GM23338 (cell line): ENCODE data around the gene PROB1. TPM values are rescaled to one million over a fixed set of nuclear protein-coding genes. Genes with fewer than 3 reads are reported as not detected.
"Not testable (repeated sequence)": the region's sequence is repeated elsewhere in the genome, so short reads cannot be mapped to it uniquely, and the experiment has no call there.

Experiments
- ATAC-seq: fragments of 200-7000 bp; cut with Tn5 transposase; 3 replicates; pipeline ENCODE4 v1.9.1; 2020
- DNase-seq: peaks from one replicate; pipeline ENCODE4 v3.0.0-alpha.2; 2015; ENCODE audit warnings: low spot score
- H2AFZ ChIP-seq: fragments of 200-600 bp; sonication (generic); 2 replicates; pipeline ENCODE4 v1.8.0; 2016; ENCODE audit warnings: antibody characterized with exemption, mild to moderate bottlenecking, moderate library complexity
- H3F3A ChIP-seq: fragments of 200-600 bp; sonication (generic); replicated peaks from 2 replicates; pipeline ENCODE4 v1.8.0; 2017; ENCODE audit warnings: antibody characterized with exemption, mixed run types, low read depth
- H3K27ac ChIP-seq: fragments of 200-600 bp; sonication (generic); 2 replicates; pipeline ENCODE4 v1.6.1; 2016; ENCODE audit warnings: low read depth
- H3K27me3 ChIP-seq: fragments of 200-600 bp; sonication (generic); 2 replicates; pipeline ENCODE4 v1.8.0; 2016; ENCODE audit warnings: mild to moderate bottlenecking, mixed run types, moderate library complexity; ENCODE audit not compliant: insufficient read depth
- H3K36me3 ChIP-seq: fragments of 200-600 bp; sonication (generic); 2 replicates; pipeline ENCODE4 v1.8.0; 2016; ENCODE audit warnings: mild to moderate bottlenecking; ENCODE audit not compliant: insufficient read depth
- H3K4me1 ChIP-seq: fragments of 200-600 bp; sonication (generic); 2 replicates; pipeline ENCODE4 v1.8.0; 2016; ENCODE audit warnings: mild to moderate bottlenecking, moderate library complexity; ENCODE audit not compliant: insufficient read depth
- H3K4me2 ChIP-seq: fragments of 200-600 bp; sonication (generic); 2 replicates; pipeline ENCODE4 v1.7.1; 2017; ENCODE audit warnings: mixed run types
- H3K4me3 ChIP-seq: fragments of 200-600 bp; sonication (generic); 2 replicates; pipeline ENCODE4 v1.6.1; 2016; ENCODE audit warnings: mixed run types
- H3K79me2 ChIP-seq: fragments of 200-600 bp; sonication (generic); replicated peaks from 2 replicates; pipeline ENCODE4 v1.8.0; 2017; ENCODE audit warnings: mild to moderate bottlenecking; ENCODE audit not compliant: insufficient read depth
- H3K9me2 ChIP-seq: fragments of 200-600 bp; sonication (generic); 2 replicates; pipeline ENCODE4 v1.8.0; 2017; ENCODE audit not compliant: insufficient read depth
- H4K20me1 ChIP-seq: fragments of 200-600 bp; sonication (generic); replicated peaks from 2 replicates; pipeline ENCODE4 v1.8.0; 2017; ENCODE audit warnings: mild to moderate bottlenecking; ENCODE audit not compliant: insufficient read depth
- H3K27ac Mint-ChIP-seq: 2 replicates; pipeline ENCODE4 v1.8.0; 2020; ENCODE audit warnings: inconsistent platforms, mild to moderate bottlenecking, moderate library complexity, mixed read lengths
- H3K27me3 Mint-ChIP-seq: 3 replicates; pipeline ENCODE4 v1.8.0; 2022; ENCODE audit warnings: low read depth, mild to moderate bottlenecking, moderate library complexity, mixed read lengths, inconsistent platforms; ENCODE audit not compliant: insufficient read depth, poor library complexity
- H3K36me3 Mint-ChIP-seq: 3 replicates; pipeline ENCODE4 v1.8.0; 2021; ENCODE audit warnings: low read depth, mild to moderate bottlenecking, inconsistent platforms, moderate library complexity, mixed read lengths
- H3K4me1 Mint-ChIP-seq: 3 replicates; pipeline ENCODE4 v1.8.0; 2020; ENCODE audit warnings: mild to moderate bottlenecking, inconsistent platforms, mixed read lengths
- H3K4me3 Mint-ChIP-seq: 3 replicates; pipeline ENCODE4 v1.8.0; 2021; ENCODE audit warnings: moderate library complexity, mild to moderate bottlenecking, inconsistent platforms, mixed read lengths
- H3K9me3 Mint-ChIP-seq: 3 replicates; pipeline ENCODE4 v1.8.0; 2020; ENCODE audit warnings: moderate library complexity, mild to moderate bottlenecking, inconsistent platforms, mixed read lengths
- CREB1 ChIP-seq: fragments of 250-450 bp; sonication (Bioruptor Pico); IDR thresholded peaks from 2 replicates; pipeline ENCODE4 v1.5.0; 2020; ENCODE audit warnings: low read depth, mild to moderate bottlenecking, moderate library complexity
- ETS1 ChIP-seq: IDR thresholded peaks from 2 replicates; pipeline ENCODE4 v1.6.1; 2016; ENCODE audit warnings: antibody characterized with exemption
- EZH2phosphoT487 ChIP-seq: fragments of 200-600 bp; sonication (generic); IDR thresholded peaks from one replicate; pipeline ENCODE4 v1.8.1; 2018; ENCODE audit warnings: antibody characterized with exemption; ENCODE audit not compliant: unreplicated experiment
- POLR2AphosphoS5 ChIP-seq: IDR thresholded peaks from 2 replicates; pipeline ENCODE4 v1.6.1; 2016; ENCODE audit warnings: antibody characterized with exemption, low read depth
- STAT1 ChIP-seq: IDR thresholded peaks from one replicate; pipeline ENCODE4 v1.6.1; 2016; ENCODE audit warnings: antibody characterized with exemption; ENCODE audit not compliant: unreplicated experiment
- ZNF114 ChIP-seq: fragments of 250-450 bp; sonication (Bioruptor Pico); IDR thresholded peaks from 2 replicates; pipeline ENCODE4 v1.5.0; 2020; ENCODE audit warnings: mild to moderate bottlenecking, moderate library complexity
- ZNF331 ChIP-seq: fragments of 250-450 bp; sonication (Bioruptor Pico); IDR thresholded peaks from 2 replicates; pipeline ENCODE4 v1.5.0; 2020; ENCODE audit warnings: low read depth, mild to moderate bottlenecking, moderate library complexity
- ZNF462 ChIP-seq: fragments of 250-450 bp; sonication (Bioruptor Pico); IDR thresholded peaks from 2 replicates; pipeline ENCODE4 v1.5.0; 2020; ENCODE audit warnings: mild to moderate bottlenecking, moderate library complexity
- polyA plus RNA-seq: library from polyadenylated mRNA; unstranded; fragments of >200 nt; fragmentation: Nextera tagmentation; extraction: Ambion mirVana; gene quantifications from 2 replicates; pipeline ENCODE4 v1.2.1, GENCODE V29; 2016
- total RNA-seq: library from RNA; depleted of rRNA; stranded (reverse); fragments of >200 nt; shearing (Covaris generic); gene quantifications from 2 replicates; pipeline ENCODE4 v1.2.3, GENCODE V29; 2014

PROB1 gene
- total and polyA plus RNA-seq, 2 experiments from 2014 or later = 0.73 to 2.7 TPM

- H3K4me2 ChIP-seq = peak overlapping the region; percentile 74; the same call in 1 of the 2 replicates
- peaks cover 8% of the 10 kb centered on the region for H3K27me3 ChIP-seq
- H3K9me2 ChIP-seq = no peaks in the 10 kb centered on the region
- Mint-ChIP-seq H3K9me3 (no peaks in the 10 kb centered on the region), H3K4me1 (peaks cover 31% of the 10 kb centered on the region), H3K27me3 (peaks cover 29% of the 10 kb centered on the region), H3K4me3 (0 out of 3 replicates have a peak overlapping the region, but pooled peaks have one; percentile 41), H3K36me3 (no peaks in the 10 kb centered on the region; the same call in 2 of the 3 replicates), H3K27ac (peak overlapping the region; percentile 84)
- H3K4me1 ChIP-seq = peaks cover 16% of the 10 kb centered on the region
- no peak overlapping the region for H3K27ac ChIP-seq
- no peak overlapping the region for H3K4me3 ChIP-seq
- H3K79me2 ChIP-seq = no peaks in the 10 kb centered on the region
- no peak for DNase-seq
- H4K20me1 ChIP-seq = no peaks in the 10 kb centered on the region
- TF ChIP-seq EZH2phosphoT487 (no peak), ZNF331 (CRISPR knock-in tag) (no peak), CREB1 (CRISPR knock-in tag) (no peak), ETS1 (no peak), ZNF114 (CRISPR knock-in tag) (no peak), ZNF462 (CRISPR knock-in tag) (no peak), POLR2AphosphoS5 (no peak), STAT1 (no peak)
- H3F3A ChIP-seq = 0 out of 2 replicates have a peak, but pooled peaks cover 4% of the 10 kb centered on the region
- H2AFZ ChIP-seq = peak overlapping the region; percentile 89
- ATAC-seq = no peak
- no peaks in the 10 kb centered on the region for H3K36me3 ChIP-seq
These were observed 7.2 kb downstream of the PROB1 start for GRCh38 chr5:139387611-139388197.

DNA sequence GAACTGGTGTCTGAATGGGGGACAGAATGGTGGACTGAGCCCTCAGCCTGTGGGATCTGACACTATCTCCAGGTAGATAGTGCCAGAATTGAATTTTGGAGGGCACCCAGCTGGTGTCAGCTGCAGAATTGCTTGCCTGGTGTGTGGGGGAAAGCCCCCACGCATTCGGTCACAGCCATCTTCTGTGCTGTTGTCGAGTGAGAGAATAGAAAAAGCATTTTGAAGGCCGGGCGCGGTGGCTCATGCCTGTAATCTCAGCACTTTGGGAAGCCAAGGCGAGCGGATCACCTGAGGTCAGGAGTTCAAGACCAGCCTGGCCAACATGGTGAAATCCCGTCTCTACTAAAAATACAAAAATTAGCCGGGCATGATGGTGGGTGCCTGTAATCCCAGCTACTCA lies 7.9 kb downstream of the PROB1 start:
- not testable (repeated sequence) for H3K27me3 ChIP-seq, H3K9me2 ChIP-seq, H3K4me3 Mint-ChIP-seq, H3K36me3 Mint-ChIP-seq, H3K27ac Mint-ChIP-seq, ATAC-seq, H3K27ac ChIP-seq, DNase-seq, H3K79me2 ChIP-seq, H3K9me3 Mint-ChIP-seq, H3K36me3 ChIP-seq, H4K20me1 ChIP-seq, H3K4me3 ChIP-seq, H3F3A ChIP-seq, H2AFZ ChIP-seq, H3K4me2 ChIP-seq
- H3K4me1 ChIP-seq = peaks cover 16% of the 10 kb centered on the region
- Mint-ChIP-seq H3K4me1 (peaks cover 35% of the 10 kb centered on the region), H3K27me3 (peaks cover 25% of the 10 kb centered on the region)
